K562 (cell line): ENCODE results near the gene CCL2. TPM values are rescaled to one million over a fixed set of nuclear protein-coding genes. Genes with fewer than 3 reads are reported as not detected.

Source experiments
- ATAC-seq: fragments of 200-7000 bp; cut with Tn5 transposase; 3 replicates; pipeline ENCODE4 v1.9.1; 2020; ENCODE audit warnings: moderate library complexity
- BruUV-seq: library from RNA; stranded (reverse); fragments of 400-500 nt; replicated peaks from 2 replicates; lab custom pipeline; 2021; lab: Mats Ljungman, UMichigan
- CTCF ChIA-PET: fragments of 300-600 bp; formaldehyde crosslinking; extraction: SDS; loops from one replicate; lab custom pipeline; 2021; ENCODE audit warnings: low intra/inter-chr PET ratio; lab: Yijun Ruan, JAX
- POLR2A ChIA-PET: fragments of 300-600, 350-650 bp; sonication (Branson Sonifier 250); formaldehyde crosslinking; extraction: SDS; loops from one replicate; lab custom pipeline; 2021; ENCODE audit warnings: antibody characterized with exemption, inconsistent platforms; lab: Yijun Ruan, JAX
- DNase-seq, 4 experiments: peaks; one replicate each; pipeline versions ENCODE4 v3.0.0 to v3.0.0-alpha.2; 2011 to 2018; ENCODE audit warnings: low spot score in 3 of 4, mixed read lengths in 3 of 4; ENCODE audit errors: extremely low read depth in 1 of 4
- FAIRE-seq: peaks from 2 replicates; lab custom pipeline; 2011; peaks lifted over from hg19 to GRCh38; lab: Jason Lieb, UNC
- H2AFZ ChIP-seq: 2 replicates; pipeline ENCODE4 v1.6.0; 2011; ENCODE audit warnings: low read depth, low read length, control low read depth, inconsistent platforms
- H3K27ac ChIP-seq: fragments of 200-600 bp; 3 replicates; pipeline ENCODE4 v1.8.0; 2011; ENCODE audit warnings: low read depth, mild to moderate bottlenecking, control low read depth, inconsistent platforms, low read length, moderate library complexity, mixed read lengths; ENCODE audit errors: extremely low read depth
- H3K27me3 ChIP-seq, 2 experiments: fragments of 300-600 bp in 1 of 2; 2 replicates in 1 of 2; 3 replicates in 1 of 2; pipeline versions ENCODE4 v1.6.0 to v1.8.0; 2011; ENCODE audit warnings: inconsistent platforms in 2 of 2, low read length in 2 of 2, mild to moderate bottlenecking in 1 of 2, mixed read lengths in 1 of 2, moderate library complexity in 1 of 2; ENCODE audit not compliant: control insufficient read depth in 2 of 2, insufficient read depth in 2 of 2
- H3K36me3 ChIP-seq: fragments of 300-600 bp; 3 replicates; pipeline ENCODE4 v1.8.0; 2011; ENCODE audit warnings: mild to moderate bottlenecking, low read length, inconsistent platforms; ENCODE audit not compliant: control insufficient read depth, insufficient read depth
- H3K4me1 ChIP-seq, 2 experiments: fragments of 200-600 bp in 1 of 2; replicated peaks in 1 of 2; 2 replicates in 1 of 2; 3 replicates in 1 of 2; pipeline versions ENCODE4 v1.5.1 to v1.8.0; 2011; ENCODE audit warnings: inconsistent platforms in 2 of 2, low read length in 2 of 2, mild to moderate bottlenecking in 1 of 2, mixed read lengths in 1 of 2, moderate library complexity in 1 of 2; ENCODE audit not compliant: control insufficient read depth in 2 of 2, insufficient read depth in 2 of 2
- H3K4me2 ChIP-seq: 2 replicates; pipeline ENCODE4 v1.6.1; 2011; ENCODE audit warnings: low read length, control low read depth, inconsistent platforms, mixed read lengths; ENCODE audit not compliant: insufficient read depth
- H3K4me3 ChIP-seq: fragments of 200-600 bp; sonication (generic), shearing (Covaris generic); 2 replicates; pipeline ENCODE4 v1.5.1; 2016; ENCODE audit warnings: control low read depth, inconsistent platforms
- H3K79me2 ChIP-seq: fragments of 200-600 bp; 3 replicates; pipeline ENCODE4 v1.8.0; 2011; ENCODE audit warnings: low read length, inconsistent platforms; ENCODE audit not compliant: control insufficient read depth, insufficient read depth
- H3K9ac ChIP-seq, 2 experiments: 2 replicates each; pipeline versions ENCODE4 v1.6.0 to v1.6.1; 2011; ENCODE audit warnings: low read depth in 2 of 2, low read length in 2 of 2, control low read depth in 1 of 2, inconsistent platforms in 1 of 2, mild to moderate bottlenecking in 1 of 2, mixed read lengths in 1 of 2; ENCODE audit not compliant: insufficient read depth in 1 of 2
- H3K9me1 ChIP-seq: one replicate; pipeline ENCODE4 v1.6.0; 2011; ENCODE audit warnings: inconsistent platforms, mild to moderate bottlenecking, low read length, moderate library complexity; ENCODE audit not compliant: control insufficient read depth, insufficient read depth
- H3K9me3 ChIP-seq: replicated peaks from 2 replicates; pipeline ENCODE4 v1.5.1; 2011; ENCODE audit warnings: low read depth, low read length, inconsistent platforms; ENCODE audit not compliant: control insufficient read depth, insufficient read depth
- H4K20me1 ChIP-seq: replicated peaks from 2 replicates; pipeline ENCODE4 v1.6.1; 2011; ENCODE audit warnings: low read length, inconsistent platforms, mixed read lengths; ENCODE audit not compliant: control insufficient read depth, insufficient read depth
- ARID1B ChIP-seq: fragments of 450-650 bp; IDR thresholded peaks from 2 replicates; pipeline ENCODE4 v1.6.1; 2016; ENCODE audit warnings: antibody characterized with exemption, mild to moderate bottlenecking, inconsistent platforms
- ELF4 ChIP-seq: fragments of 450-650 bp; formaldehyde crosslinking; IDR thresholded peaks from 2 replicates; pipeline ENCODE4 v1.4.0; 2022; ENCODE audit warnings: missing genetic modification characterization
- ETS2 ChIP-seq: IDR thresholded peaks from 2 replicates; pipeline ENCODE4 v1.6.1; 2016; ENCODE audit warnings: borderline replicate concordance, missing genetic modification characterization, mild to moderate bottlenecking, moderate library complexity, missing compliant biosample characterization; ENCODE audit not compliant: poor library complexity, severe bottlenecking
- ETV5 ChIP-seq: sonication (generic); formaldehyde crosslinking; IDR thresholded peaks from 2 replicates; pipeline ENCODE4 v1.4.0; 2020; ENCODE audit warnings: low read depth, mild to moderate bottlenecking, missing genetic modification reagents
- FOXO4 ChIP-seq: fragments of 450-650 bp; formaldehyde crosslinking; IDR thresholded peaks from 2 replicates; pipeline ENCODE4 v1.4.0; 2020; ENCODE audit warnings: mild to moderate bottlenecking, moderate library complexity
- HLTF ChIP-seq: fragments of 450-650 bp; IDR thresholded peaks from 2 replicates; pipeline ENCODE4 v1.6.1; 2016
- PURB ChIP-seq: sonication (generic); formaldehyde crosslinking; IDR thresholded peaks from 2 replicates; pipeline ENCODE4 v1.9.0; 2021; ENCODE audit warnings: low read depth, mild to moderate bottlenecking, missing genetic modification reagents
- RAD21 ChIP-seq, 2 experiments: fragments of 250-450 bp in 1 of 2; fragments of 450-650 bp in 1 of 2; sonication (Bioruptor Pico) in 1 of 2; formaldehyde crosslinking in 1 of 2; IDR thresholded peaks in 1 of 2; conservative IDR thresholded peaks in 1 of 2; 2 replicates each; pipeline versions ENCODE4 v1.4.0 to v1.8.0; 2020 to 2022; ENCODE audit warnings: mild to moderate bottlenecking in 2 of 2, moderate library complexity in 1 of 2
- SOX6 ChIP-seq: fragments of 450-650 bp; IDR thresholded peaks from 2 replicates; pipeline ENCODE4 v1.6.1; 2014; ENCODE audit warnings: mild to moderate bottlenecking
- SP2 ChIP-seq: IDR thresholded peaks from 2 replicates; pipeline ENCODE4 v1.6.1; 2011; ENCODE audit warnings: mild to moderate bottlenecking, low read depth, low read length, moderate library complexity; ENCODE audit not compliant: poor library complexity, severe bottlenecking; ENCODE audit errors: extremely low read depth
- TGIF2 ChIP-seq: sonication (generic); formaldehyde crosslinking; IDR thresholded peaks from 2 replicates; pipeline ENCODE4 v1.8.1; 2022; ENCODE audit warnings: mild to moderate bottlenecking, missing genetic modification reagents, moderate library complexity
- ZC3H11A ChIP-seq: IDR thresholded peaks from 2 replicates; pipeline ENCODE4 v1.6.1; 2012; ENCODE audit warnings: low read depth, low read length, improper control_type of control experiment
- ZFP30 ChIP-seq: fragments of 250-450 bp; sonication (Bioruptor Pico); IDR thresholded peaks from 2 replicates; pipeline ENCODE4 v1.8.0; 2022; ENCODE audit warnings: moderate library complexity, mild to moderate bottlenecking, inconsistent platforms, borderline replicate concordance
- ZNF507 ChIP-seq: conservative IDR thresholded peaks from 2 replicates; pipeline ENCODE4 v1.6.1; 2017; ENCODE audit warnings: missing genetic modification characterization, missing compliant biosample characterization
- ZNF740 ChIP-seq, 3 experiments: fragments of 200-800 bp in 1 of 3; sonication (Bioruptor generic) in 1 of 3; sonication (generic) in 1 of 3; formaldehyde crosslinking in 1 of 3; IDR thresholded peaks; 2 replicates each; pipeline versions ENCODE4 v1.6.1 to v1.8.0; 2016 to 2022; ENCODE audit warnings: mild to moderate bottlenecking in 2 of 3, missing compliant biosample characterization in 2 of 3, missing genetic modification characterization in 2 of 3, missing genetic modification reagents in 1 of 3
- WGBS: fragments of 100-300 bp; shearing (Covaris generic); methylation state at CpG from one replicate; pipeline ENCODE4 v1.1.6; 2016; ENCODE audit warnings: low coverage, mixed read lengths; ENCODE audit not compliant: insufficient coverage; ENCODE audit errors: missing lambda C conversion rate; 5-methylcytosine and 5-hydroxymethylcytosine counted together
- in situ Hi-C: fragments of 300-500 bp; cut with MboI; formaldehyde crosslinking; loops from 4 replicates; pipeline ENCODE4 v1.15.0; 2018; ENCODE audit warnings: inconsistent platforms, mixed read lengths
- intact Hi-C: fragments of 100-400 bp; cut with micrococcal nuclease; formaldehyde crosslinking; loops from 2 replicates; pipeline ENCODE4 v1.14.2; 2022
- polyA plus RNA-seq, 8 experiments: library from polyadenylated mRNA; depleted of rRNA in 4 of 8; stranded (reverse) in 5 of 8; unstranded in 3 of 8; fragments of >200 nt; fragmentation: Nextera tagmentation in 2 of 8; fragmentation: Illumina TruSeq in 1 of 8; extraction: Ambion mirVana in 2 of 8; extraction: Trizol in 1 of 8; gene quantifications; 2 replicates each; pipeline versions ENCODE4 v1.2.1 to v1.2.3, GENCODE V29; 2011 to 2014; ENCODE audit warnings: inconsistent platforms in 1 of 8, missing spikeins in 1 of 8
- total RNA-seq, 7 experiments: library from RNA; depleted of rRNA in 6 of 7; stranded (reverse); fragments of >200 nt in 6 of 7; fragmentation: Illumina TruSeq in 2 of 7; extraction: Trizol in 2 of 7; gene quantifications; 2 replicates each; pipeline versions ENCODE4 v1.2.1 to v1.2.3, GENCODE V29; 2011 to 2021; ENCODE audit warnings: low replicate concordance in 1 of 7
- TF ChIP-seq, protein P1 (sequence below): fragments of 450-650 bp; formaldehyde crosslinking; IDR thresholded peaks from 2 replicates; pipeline ENCODE4 v1.4.0; 2022; ENCODE audit warnings: missing genetic modification characterization

Gene CCL2
- total and polyA plus RNA-seq, 9 of the 15 experiments (the other 6 are each of a cell fraction or from before 2014, with no cell fraction given), result 0.54 to 5.4 (median 0.88) TPM

GRCh38 chr17:34299956-34300577 lies 45.0 kb downstream of the CCL2 start (continued):
- TF ChIP-seq, protein P1, sequence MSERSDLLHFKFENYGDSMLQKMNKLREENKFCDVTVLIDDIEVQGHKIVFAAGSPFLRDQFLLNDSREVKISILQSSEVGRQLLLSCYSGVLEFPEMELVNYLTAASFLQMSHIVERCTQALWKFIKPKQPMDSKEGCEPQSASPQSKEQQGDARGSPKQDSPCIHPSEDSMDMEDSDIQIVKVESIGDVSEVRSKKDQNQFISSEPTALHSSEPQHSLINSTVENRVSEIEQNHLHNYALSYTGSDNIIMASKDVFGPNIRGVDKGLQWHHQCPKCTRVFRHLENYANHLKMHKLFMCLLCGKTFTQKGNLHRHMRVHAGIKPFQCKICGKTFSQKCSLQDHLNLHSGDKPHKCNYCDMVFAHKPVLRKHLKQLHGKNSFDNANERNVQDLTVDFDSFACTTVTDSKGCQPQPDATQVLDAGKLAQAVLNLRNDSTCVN (CRISPR knock-in tag), result no peak
- TF ChIP-seq HLTF (no peak), ARID1B (no peak), ZC3H11A (no peak), SP2 (no peak), RAD21 (CRISPR knock-in tag; conservative IDR thresholded peaks at IDR 0.05 in 1 of 2, IDR thresholded peaks at IDR 0.05 in 1 of 2) (no peak)

GRCh38 chr17:34300652-34301370 lies 45.7 kb downstream of the CCL2 start:
- CTCF ChIA-PET, result no interaction called here
- Histone ChIP-seq H3K9me1 (no peaks in the 10 kb centered on the region), H3K4me2 (no peak overlapping the region), H3K9me3 (no peaks in the 10 kb centered on the region), H3K79me2 (no peaks in the 10 kb centered on the region), H3K27me3 (peaks cover 0 to 4% of the 10 kb centered on the region in 2 experiments; a peak in 2 of 5 replicates), H3K27ac (no peak overlapping the region), H2AFZ (no peak overlapping the region), H3K4me3 (no peak overlapping the region), H4K20me1 (no peaks in the 10 kb centered on the region), H3K9ac (no peak overlapping the region), H3K36me3 (no peaks in the 10 kb centered on the region), H3K4me1 (no peaks in the 10 kb centered on the region)
- in situ Hi-C loops, result loop anchor here (10.0 kb wide), 1 partner anchor 96 kb away; no protein-coding TSS in a partner anchor
- intact Hi-C loops, result no loop called here
- POLR2A ChIA-PET, result interaction anchor here (0.9 kb wide), 1 partner anchor 25 kb away, joined by 3 read pairs; no protein-coding TSS in a partner anchor
- no peak for FAIRE-seq
- WGBS, result 0% methylated on average over 3 of the region's 3 CpGs
- no peak for ATAC-seq
- no TSS peak for BruUV-seq
- DNase-seq, result no peak
- TF ChIP-seq ZNF740 (CRISPR knock-in tag; IDR thresholded peaks at IDR 0.05), result no peak
- no peak for TF ChIP-seq ZNF740 (tag; IDR thresholded peaks at IDR 0.05)
- TF ChIP-seq ETS2 (tag), result no peak
- no peak for TF ChIP-seq ZFP30 (CRISPR knock-in tag)
- no peak for TF ChIP-seq SOX6
- TF ChIP-seq ZNF507, result no peak
- no peak for TF ChIP-seq TGIF2 (CRISPR knock-in tag)
- TF ChIP-seq ELF4, result no peak
- no peak for TF ChIP-seq PURB (CRISPR knock-in tag)
- TF ChIP-seq ETV5 (CRISPR knock-in tag), result no peak
- no peak for TF ChIP-seq FOXO4 (CRISPR knock-in tag)
